Measurements from ENCODE around the gene U2AF1L4.

The U2AF1L4 gene

GRCh38 chr19:35745328-35746086, at the start of gene U2AF1L4, which contains the start of gene PSENEN:
TSS of gene U2AF1L4 (minus strand) at chr19:35745418. CDS start at chr19:35745391, 27 bp downstream.
TSS of gene PSENEN (plus strand) at chr19:35745651. CDS start at chr19:35745931, 280 bp downstream.
- peak; percentile 97 for DNase-seq (ENCODE audit: low read depth)
- H3K4me3 ChIP-seq (ENCODE audit: low read length): peak within 1 kb of the TSS; percentile 96
- no peak for TF ChIP-seq CTCF (conservative IDR thresholded peaks at IDR 0.05; ENCODE audit: low read depth, low read length)

GRCh38 chr19:35793381-35794165, 48.4 kb upstream of the U2AF1L4 start:
- no peak for TF ChIP-seq CTCF (conservative IDR thresholded peaks at IDR 0.05; ENCODE audit: low read depth, low read length)
- no peak overlapping the region for H3K4me3 ChIP-seq (ENCODE audit: low read length)
- no peak for DNase-seq (ENCODE audit: low read depth)

- TF ChIP-seq CTCF (conservative IDR thresholded peaks at IDR 0.05; ENCODE audit: low read depth, low read length): no peak
- no peak for DNase-seq (ENCODE audit: low read depth)
Measured at GRCh38 chr19:35792888-35793287, 47.7 kb upstream of the U2AF1L4 start.

GRCh38 chr19:35792312-35792711, 47.1 kb upstream of the U2AF1L4 start:
- TF ChIP-seq CTCF (conservative IDR thresholded peaks at IDR 0.05; ENCODE audit: low read depth, low read length): no peak
- H3K4me3 ChIP-seq (ENCODE audit: low read length): no peak overlapping the region
- no peak for DNase-seq (ENCODE audit: low read depth)

More at GRCh38 chr19:35792888-35793287, 47.7 kb upstream of the U2AF1L4 start:
- no peak overlapping the region for H3K4me3 ChIP-seq (ENCODE audit: low read length)

GRCh38 chr19:35791814-35792279, 46.6 kb upstream of the U2AF1L4 start:
- TF ChIP-seq CTCF (conservative IDR thresholded peaks at IDR 0.05; ENCODE audit: low read depth, low read length): no peak
- no peak overlapping the region for H3K4me3 ChIP-seq (ENCODE audit: low read length)
- DNase-seq (ENCODE audit: low read depth): no peak

GRCh38 chr19:35790981-35791813, 46.0 kb upstream of the U2AF1L4 start:
- no peak overlapping the region for H3K4me3 ChIP-seq (ENCODE audit: low read length)
- no peak for DNase-seq (ENCODE audit: low read depth)
- TF ChIP-seq CTCF (conservative IDR thresholded peaks at IDR 0.05; ENCODE audit: low read depth, low read length): peak; percentile 28

All from retinal pigment epithelial cell (primary cell).